T-helper 22 cell (primary cell): ENCODE data around the gene RASA3.

Experiments
- DNase-seq: peaks from one replicate; pipeline ENCODE4 v3.0.0-alpha.2; 2020; ENCODE audit warnings: low read depth

Gene RASA3

DNA sequence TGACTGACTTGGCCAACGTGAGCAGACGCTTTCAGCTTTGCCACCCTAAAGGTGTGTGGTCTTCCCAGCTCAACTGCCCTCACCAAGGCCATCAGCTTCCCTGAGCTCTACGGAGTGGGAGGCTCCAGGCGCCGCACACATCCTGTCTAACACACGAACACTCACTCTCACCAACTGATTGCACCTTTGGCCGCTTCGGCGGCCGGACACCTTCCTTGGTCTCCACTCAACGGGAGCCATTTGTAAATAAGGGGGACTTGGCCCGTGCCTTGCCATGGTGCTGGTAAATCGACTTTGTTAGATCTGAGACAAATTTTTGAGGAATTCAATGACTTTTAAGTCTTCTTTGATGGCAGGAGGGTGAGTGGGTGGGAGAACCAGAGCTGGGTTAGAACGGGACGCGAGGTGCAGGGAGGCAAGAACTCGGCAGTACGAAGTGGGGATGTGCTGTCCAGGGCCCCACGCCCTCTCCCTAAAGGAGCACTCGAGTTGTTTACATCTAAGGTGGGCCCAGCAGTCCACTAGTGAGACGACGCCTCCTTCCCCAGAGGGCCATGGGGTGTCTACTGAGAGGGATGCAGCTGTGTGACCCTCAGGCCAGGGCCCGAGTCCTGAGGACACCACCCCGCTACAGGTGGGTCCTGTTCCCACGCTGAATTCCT is 163.0 kb downstream of the RASA3 start:
- DNase-seq: no peak

DNA sequence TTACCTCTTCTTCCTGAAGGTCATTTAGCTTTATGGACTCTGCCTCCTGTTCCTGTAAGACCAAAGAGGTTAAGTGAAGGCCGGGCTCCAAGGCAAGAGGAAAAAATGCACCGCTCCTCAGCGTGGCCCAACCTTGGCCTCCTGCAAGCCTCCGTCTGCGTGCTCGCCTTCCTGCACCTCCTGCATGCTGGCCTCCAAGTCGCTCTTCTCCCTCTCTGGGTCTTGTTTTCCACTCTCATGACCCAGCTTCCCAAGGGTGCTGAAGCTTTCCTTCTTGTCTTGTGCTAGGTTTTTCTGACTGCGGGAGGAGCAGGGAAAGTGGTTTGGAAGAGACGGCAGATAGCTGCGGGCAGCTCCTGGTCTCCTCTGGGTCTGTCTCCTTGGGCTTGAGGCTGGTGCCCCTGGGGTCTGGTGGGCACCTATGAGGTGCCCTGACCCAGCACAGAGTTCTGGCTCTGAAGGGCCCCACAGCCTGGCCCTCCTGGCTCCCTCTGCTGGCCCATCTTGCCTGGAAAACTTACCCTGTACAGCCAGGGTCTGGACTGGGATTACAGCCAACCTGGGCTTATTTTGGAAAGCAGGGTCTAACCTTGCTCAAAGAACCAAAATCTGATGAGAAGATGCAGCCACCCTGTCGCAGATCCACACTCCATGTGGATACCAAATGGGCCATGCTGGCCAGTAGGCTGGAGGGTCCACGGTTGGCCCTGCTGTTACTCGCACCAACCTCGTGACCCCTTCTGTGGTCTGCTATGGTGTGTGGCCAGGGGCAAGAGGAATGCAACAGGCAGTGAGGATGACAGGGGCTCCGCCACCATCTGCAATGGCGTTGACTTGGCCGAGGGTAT is 163.7 kb downstream of the RASA3 start:
- no peak for DNase-seq

DNA sequence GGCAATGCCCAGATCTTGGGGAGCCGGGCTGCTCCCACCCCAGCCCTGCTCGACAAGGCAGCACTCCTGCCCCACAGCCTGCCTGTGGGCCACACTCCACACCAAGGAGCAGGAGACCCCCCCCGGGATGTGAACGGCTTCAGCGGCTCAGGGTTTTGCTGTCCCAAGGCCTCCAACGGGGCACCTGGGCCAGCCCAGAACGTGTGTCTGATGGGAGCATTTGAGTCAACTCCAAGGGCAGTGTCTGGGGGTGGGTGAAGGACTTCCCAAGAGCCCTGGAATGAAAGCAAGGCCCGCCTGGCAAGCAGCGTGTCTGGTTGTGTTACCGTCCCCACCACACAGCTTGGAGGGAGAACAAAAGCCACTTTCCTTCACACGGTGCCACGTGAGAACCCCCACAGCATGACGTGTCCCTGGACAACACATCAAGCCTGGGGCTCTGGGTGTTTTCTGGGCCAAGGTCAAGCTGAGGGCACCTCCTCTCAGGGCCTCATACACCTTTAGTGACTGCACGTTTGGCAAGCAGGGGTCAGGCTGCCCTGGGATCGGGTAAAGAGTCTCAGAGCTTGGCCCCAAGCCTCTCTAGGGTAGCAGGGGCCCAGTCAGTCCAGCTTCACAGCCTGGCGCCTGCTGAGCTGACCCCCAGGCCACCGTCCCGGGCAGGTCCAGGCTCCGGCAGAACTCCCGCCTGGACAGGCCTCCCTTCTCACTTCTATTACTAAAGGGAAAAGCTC is 164.5 kb downstream of the RASA3 start:
- DNase-seq: no peak

- DNase-seq: no peak
These were observed 165.2 kb downstream of the RASA3 start for GRCh38 chr13:113967206-113967720.

GRCh38 chr13:113965968-113966884 is 166.2 kb downstream of the RASA3 start:
- no peak for DNase-seq

GRCh38 chr13:113965383-113965874 is 167.0 kb downstream of the RASA3 start:
- no peak for DNase-seq

DNA sequence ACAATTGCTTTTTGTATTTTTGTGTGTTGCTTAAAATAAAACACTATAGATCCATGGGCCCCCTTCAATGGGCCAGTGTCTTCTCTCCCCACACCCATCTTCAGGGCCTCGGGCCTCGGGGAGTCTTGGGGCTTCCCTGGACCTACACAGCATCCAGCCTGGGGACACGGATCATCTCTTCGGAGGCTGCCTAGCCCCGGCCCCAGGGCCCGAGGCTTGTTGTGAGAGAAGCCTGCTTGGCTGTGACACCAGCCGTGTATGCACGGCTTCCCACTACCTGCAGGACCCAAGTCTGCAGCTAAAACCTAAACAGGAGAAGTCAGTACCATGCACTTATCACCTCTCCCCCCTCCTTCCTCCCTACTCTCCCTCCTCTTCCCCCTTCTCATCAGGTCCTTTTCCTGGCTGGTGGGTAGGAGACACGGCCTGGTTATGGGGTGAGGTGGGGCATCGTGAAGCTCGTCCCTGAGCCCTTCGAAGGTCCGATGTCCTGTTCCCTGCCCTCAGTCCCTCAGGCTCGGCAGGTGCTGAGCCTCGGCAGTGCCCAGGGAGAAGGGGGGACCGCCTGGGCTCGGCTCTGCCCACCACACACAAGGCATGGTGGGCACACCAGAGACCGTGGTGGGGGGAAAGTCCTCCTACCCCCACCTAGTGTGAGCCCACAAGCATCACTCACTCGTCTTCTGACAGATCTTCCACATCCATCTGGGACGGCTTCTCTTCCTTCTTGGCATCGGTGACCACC is 168.0 kb downstream of the RASA3 start:
- no peak for DNase-seq

DNA sequence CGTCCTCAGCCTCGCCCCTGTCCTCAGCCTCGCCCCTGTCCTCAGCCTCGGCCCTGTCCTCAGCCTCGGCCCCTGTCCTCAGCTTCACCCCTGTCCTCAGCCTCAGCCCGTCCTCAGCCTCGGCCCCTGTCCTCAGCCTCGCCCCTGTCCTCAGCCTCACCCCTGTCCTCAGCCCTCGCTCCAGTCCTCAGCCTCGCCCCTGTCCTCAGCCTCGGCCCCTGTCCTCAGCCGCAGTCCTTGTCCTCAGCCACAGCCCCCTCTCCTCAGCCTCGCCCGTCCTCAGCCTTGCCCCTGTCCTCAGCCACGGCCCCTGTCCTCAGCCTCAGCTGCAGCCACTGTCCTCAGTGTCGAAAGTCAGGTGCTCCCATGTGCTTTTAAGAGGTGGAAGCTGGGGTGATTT is 169.0 kb downstream of the RASA3 start:
- no peak for DNase-seq

DNA sequence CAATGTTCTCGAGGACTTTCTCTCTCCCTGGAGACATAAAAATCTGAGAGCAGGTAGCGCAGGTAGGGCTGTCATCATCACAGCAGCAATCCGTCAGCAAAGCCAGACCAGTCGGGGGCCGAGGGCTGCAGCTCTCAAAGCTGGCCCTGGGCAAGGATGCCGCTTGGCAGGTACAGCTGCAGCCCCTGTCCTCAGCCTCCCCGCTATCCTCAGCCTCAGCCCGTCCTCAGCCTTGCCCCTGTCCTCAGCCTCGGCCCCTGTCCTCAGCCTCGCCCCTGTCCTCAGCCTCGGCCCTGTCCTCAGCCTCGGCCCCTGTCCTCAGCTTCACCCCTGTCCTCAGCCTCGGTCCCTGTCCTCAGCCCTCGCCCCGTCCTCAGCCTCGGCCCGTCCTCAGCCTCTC is 169.4 kb downstream of the RASA3 start:
- DNase-seq: no peak

GRCh38 chr13:113962386-113962785 is 170.0 kb downstream of the RASA3 start:
- DNase-seq: no peak

DNA sequence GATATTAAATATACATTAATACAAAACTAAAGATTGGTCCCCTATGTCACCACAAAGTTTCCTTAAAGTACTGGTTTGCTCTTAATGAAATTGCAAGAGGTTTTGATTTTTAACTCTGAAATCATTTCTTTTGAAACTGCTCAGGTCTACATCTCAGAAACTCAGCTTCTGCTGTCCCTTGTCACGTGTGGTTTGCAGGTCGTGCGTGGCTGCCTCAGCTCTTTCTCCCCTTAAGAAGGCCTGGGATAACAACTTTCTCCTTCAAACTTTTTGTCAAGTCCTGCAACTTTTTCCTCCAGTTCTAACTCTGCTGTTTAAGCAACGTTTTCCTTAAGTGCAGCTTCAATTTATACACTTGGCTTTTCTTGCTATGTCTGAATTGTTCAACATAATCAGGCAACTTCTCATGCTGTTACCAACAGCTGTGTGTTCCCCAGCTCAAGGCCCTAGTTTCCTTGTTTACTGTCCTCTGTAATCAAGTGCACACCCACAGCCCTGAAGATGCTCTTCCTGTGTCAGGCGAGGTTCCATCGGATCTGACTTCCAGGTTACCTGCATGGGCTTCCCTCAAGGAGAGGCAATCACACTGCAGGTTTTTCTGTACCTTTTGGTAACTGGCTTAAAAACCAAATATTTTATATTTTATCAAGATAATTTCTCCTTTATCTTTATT is 172.0 kb downstream of the RASA3 start:
- no peak for DNase-seq

DNA sequence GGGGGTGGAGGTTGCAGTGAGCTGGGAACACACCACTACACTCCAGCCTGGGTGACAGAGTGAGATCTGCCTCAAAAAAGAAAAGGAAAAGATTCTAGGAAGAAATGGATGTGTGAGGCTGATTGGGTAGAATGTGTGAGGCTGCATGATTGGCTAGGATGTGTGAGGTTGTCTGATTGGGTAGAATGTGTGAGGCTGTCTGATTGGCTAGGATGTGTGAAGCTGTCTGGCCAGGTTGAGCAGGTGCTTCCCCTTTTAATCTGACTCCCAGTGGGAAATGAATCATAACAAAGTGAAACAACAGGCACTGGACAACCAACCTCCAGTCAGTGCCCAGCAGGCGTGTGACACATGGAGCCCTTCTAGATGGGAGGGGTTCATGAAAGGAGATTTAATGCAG is 173.2 kb downstream of the RASA3 start:
- no peak for DNase-seq

GRCh38 chr13:113958373-113958772 is 174.1 kb downstream of the RASA3 start:
- no peak for DNase-seq

- DNase-seq: no peak
These were observed 175.9 kb downstream of the RASA3 start for GRCh38 chr13:113956571-113956970.

- no peak for DNase-seq
These were observed 176.7 kb downstream of the RASA3 start for GRCh38 chr13:113955691-113956090.

- no peak for DNase-seq
These were observed 177.2 kb downstream of the RASA3 start for GRCh38 chr13:113955235-113955634.

- DNase-seq: no peak
These were observed 178.2 kb downstream of the RASA3 start for GRCh38 chr13:113954046-113954835.

DNA sequence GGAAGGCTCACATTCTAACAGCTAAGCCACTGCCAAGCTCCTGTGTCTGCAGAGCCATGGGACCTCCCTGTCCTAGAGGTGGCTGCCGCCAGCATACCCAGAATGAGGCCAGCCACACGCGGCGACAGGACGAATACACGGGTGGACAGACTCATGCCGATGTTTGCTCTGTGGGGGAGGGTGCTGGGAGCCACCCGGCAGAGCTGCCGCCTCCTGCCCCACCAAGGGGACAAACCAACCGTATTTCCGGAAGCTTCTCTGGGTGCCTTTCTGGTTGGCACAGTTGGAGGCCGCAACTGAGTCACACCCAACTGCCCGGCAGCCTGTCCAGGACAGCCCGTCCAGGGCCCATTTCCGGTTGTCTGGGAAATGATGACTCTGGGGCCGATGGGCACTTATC is 178.9 kb downstream of the RASA3 start:
- DNase-seq: no peak

DNA sequence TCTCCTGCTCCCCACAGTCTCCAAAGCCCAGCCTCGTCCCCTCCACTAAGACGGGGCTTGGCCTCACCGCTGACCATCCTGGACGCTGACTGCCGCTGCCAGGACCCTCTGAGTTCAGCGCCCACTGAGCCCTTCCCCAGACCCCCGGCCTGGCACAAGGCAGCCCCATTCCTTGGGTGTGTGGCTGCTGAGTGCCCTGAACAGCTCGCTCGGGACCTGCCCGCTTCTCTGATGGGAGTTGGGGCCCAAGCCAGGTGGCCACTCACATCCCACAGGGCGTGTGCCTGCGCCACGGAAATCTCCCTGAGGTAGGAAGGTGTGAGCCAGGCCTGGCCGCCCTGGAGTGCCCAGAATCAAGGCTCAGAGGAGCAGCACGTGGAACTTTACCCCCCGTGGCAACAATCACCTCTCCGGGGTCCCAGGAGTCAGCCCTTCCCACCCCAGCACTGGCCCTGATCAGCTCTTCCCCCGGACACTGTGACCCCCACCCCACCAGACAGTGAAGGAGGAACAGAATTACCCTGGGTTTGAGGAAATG is 179.4 kb downstream of the RASA3 start:
- no peak for DNase-seq
